Islet of Langerhans (tissue), 1 donor: ENCODE measurements around the gene CSF3R.

Source experiments
- FAIRE-seq: peaks from one replicate; lab custom pipeline; 2011; peaks lifted over from hg19 to GRCh38; lab: Jason Lieb, UNC

The CSF3R gene

DNA sequence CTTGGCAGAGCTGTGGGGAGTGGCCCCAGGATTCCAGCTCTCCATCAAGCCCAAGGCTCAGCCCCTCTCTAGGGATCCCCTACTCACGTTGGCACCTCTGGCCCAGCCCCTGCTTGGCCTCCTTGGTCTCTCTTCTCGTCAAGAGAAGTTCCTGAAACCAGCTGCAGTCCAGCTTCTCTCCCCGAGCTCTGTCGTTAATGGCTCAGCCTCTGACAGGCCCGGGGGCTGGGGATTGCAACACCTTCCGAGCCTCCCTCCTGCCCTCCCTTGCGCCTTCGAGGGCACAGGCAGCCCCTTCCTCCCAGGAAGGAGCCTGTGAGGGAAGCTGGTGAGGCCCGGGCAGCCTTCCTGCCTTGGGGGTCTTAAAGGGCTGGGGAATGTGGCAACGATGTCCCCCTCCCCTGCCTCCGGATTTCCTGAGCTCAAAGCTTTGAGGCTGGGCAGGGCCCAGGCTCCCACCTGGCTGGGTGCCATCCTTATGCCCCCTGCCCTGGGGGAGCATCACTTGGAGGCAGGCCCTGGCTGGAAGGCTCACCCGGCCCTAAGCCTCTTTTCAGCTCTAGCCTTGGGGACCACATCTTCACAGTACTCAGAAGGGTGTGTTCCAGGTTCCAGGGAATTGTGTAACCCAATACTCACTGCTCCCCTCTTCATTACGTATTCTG, at the start of gene CSF3R:
TSS of gene CSF3R (minus strand) at position 190 of the 665 bp plus-strand sequence. CDS start 3,417 bp downstream, outside the sequence.
- FAIRE-seq: no peak

DNA sequence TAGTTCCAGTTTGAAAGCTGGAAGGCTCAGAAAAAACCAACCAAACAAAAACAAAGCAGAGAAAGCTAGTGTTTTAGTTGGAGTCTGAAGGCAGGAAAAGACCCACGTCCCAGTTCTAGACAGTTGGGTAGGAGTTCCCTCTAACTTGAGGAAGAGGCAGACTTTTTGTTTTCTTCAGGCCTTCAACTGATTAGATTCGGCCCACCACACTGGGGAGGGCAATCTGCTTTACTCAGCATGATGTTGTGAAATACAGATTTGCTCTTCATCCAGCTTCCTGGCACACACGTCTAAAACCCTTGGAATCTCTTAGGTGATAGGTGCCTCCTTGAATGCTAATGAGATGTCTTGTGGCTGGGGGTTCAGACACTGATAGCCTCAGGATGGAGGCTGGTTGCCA, 49.1 kb upstream of the CSF3R start:
- no peak for FAIRE-seq

DNA sequence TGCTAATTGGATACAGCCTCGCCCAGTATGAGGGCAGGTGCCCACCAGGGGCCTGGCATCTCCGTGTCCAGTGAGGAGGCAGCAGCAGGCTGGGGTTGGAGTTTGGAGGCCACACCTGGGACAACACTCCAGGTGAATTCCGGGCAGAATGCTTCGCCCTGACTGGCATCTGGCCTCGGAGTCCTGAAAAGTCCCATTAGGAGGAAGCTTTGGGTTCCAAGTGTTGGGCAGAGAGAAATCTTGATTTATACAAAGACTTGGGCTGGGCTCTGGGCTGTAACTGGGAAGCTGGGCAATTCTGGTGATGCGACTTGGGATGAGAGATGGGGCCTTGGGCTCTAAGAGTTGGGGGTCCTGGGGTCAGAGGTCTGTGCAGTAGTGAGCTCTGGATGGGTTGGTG, 48.1 kb upstream of the CSF3R start:
- no peak for FAIRE-seq

DNA sequence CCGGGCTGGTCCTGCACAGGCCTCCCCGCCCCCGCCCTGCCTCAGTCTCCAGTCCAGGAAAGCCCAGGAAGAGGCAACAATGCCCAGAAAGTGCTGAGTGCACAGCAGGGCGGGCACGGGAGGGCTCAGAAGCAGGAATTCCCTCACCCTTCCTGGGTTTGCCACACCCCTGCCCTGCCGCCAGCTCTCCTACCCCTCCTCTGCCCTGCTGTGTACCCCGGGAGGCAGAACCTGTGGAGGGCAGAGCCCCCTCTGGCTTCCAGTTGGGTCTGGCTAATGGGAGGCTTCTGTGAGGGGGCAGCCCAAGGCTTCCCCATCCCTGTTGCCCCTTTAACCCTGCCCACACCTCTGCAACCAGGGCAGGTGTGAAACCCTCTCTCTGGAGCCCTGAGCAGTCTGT, 47.5 kb upstream of the CSF3R start:
- FAIRE-seq: no peak

DNA sequence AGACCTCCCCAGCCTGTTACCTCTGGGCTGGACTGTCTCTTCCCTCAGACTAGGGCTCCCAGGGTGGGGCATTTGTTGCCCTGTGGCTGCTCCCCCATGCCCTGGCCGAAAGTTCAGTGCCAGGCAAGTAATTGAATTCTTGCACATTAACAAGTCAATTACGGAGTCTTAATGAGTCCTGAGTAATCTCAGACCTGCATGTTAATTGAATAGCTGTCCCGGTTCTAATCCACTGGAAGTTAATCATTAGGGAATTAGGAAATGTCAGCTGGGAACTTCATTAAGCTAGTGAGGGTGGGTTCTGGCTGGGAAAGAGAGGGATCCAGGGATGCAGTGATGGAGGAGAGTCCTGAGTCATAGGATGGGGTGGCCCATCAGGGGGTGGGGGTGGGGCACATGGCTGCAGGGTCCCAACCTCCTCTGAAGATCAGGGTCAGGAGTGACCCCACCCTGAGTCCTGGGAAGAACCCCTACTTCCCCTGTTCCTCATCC, 47.1 kb upstream of the CSF3R start:
- no peak for FAIRE-seq

DNA sequence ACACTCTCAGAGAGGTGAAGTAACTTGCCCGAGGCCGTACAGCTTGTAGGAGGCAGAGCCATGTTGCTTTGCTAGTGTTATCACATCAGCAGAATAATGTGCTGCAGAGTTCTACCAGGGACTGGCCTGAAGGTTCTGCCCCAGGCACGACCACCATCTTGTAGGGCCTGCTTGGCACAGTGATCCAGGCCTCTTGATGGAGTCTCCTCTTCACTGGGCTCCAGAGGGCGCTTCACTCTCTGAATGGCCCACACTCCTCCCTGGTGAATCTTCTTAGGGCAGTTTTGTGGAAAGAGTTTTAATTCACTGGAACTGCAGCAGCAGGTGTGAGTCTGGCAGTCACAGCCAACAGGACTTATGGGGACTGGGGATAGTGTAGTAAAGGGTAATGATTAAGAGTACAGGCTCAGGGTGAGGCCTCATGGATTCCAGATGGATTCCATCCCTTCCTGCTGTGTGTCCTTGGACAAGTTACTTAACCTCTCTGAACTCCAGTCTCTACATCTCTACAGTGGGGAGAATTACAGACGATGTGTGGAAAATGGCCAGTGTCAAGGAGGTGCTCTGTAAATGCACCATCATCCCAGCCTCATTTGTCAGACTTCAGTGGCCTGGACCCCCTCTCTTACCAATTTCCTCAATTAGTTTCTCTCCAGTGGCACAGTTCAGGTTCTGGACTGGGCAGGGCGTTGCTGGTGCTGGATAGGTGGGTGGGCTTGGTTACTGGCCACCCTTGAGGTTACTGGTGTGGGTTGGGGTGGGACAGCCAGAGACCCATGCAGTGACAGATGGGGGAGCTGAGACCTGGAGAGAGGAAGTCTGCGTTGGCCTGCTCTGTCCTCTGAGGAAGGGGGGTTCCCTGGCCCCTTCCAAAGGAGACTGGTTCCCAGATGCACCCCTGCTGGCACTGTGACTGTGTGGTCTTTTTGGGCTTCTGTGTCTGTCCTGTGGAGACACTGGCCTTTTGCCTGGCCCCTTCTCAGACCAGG, 45.9 kb upstream of the CSF3R start:
- no peak for FAIRE-seq

DNA sequence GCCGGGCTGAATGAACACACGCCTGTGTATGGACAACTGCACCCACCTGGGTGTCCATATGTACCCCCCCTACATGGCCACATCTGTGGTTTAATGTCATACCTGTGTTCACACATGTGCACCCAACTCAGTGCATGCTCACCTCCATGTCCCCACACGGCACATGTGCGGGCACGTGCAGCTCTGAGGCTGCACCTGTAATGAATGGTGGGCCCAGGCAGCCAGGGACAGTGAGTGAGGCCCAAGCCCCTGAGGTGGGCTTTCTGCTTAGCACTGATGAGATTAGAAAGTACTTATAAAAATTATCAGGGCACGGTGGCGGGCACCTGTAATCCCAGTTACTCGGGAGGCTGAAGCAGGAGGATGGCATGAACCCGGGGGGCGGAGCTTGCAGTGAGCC, 42.5 kb upstream of the CSF3R start:
- FAIRE-seq: no peak

DNA sequence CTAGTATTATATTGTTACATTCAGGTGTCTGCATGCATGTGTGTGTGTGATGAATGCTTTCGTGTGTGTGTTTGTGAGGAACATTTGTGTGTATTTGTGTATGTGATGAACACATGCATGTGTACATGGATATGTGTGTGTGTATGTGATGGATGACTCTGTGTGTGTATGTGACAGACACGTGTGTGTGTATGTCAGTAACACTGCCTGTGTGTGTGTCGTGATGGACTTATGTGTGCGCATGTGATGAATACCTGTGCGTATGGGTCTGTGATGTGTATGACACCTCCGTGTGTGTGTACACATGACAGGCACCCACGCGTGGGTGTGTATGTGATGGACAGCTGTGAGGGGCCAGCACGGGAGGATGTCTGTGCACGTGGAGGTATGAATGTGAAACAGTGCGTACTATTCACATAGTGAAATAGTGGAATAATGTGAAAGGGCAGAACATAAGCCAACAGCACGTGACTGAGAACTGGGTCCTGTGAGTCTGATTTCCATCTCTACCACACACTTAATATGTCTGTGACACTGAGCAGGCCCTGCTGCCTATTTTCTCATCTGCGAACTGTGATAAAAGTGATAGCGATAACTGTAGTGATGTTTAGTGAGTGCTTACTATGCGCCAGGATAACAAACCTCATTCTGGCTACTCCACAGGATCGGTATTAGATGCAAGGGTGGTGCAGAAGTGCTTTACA, 41.8 kb upstream of the CSF3R start:
- FAIRE-seq: no peak

DNA sequence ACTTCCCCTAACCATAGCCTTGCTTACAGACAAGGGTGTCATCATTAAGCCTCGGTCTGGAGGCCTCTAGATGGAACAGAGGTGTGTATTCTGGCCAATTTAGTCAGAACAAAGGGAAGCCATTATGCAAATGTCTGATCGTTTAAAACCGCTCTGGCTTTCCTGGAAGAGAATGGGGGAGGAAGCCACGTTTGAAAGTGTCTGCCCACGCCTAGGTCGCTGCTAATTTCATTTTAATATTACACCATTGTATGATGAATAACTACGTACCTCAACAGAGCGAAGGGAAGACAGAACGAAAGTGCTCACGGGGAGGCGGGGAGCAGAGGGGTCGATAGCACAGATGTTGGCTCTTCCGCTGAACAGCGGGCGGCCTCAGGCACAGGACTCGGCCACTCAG, 41.1 kb upstream of the CSF3R start:
- no peak for FAIRE-seq

DNA sequence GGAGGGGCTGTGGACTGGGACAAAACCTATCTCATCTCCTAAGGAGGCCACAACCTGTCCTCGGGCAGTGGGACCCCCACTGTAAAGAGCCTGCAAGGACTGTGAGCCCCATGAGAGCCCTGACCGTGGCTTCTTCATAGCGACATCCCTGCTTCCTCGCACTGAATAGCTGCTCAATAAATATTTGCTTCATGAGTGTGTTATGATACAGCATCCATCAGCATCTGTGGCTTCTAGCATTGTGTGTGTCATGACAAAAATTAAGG, 40.5 kb upstream of the CSF3R start:
- FAIRE-seq: no peak

DNA sequence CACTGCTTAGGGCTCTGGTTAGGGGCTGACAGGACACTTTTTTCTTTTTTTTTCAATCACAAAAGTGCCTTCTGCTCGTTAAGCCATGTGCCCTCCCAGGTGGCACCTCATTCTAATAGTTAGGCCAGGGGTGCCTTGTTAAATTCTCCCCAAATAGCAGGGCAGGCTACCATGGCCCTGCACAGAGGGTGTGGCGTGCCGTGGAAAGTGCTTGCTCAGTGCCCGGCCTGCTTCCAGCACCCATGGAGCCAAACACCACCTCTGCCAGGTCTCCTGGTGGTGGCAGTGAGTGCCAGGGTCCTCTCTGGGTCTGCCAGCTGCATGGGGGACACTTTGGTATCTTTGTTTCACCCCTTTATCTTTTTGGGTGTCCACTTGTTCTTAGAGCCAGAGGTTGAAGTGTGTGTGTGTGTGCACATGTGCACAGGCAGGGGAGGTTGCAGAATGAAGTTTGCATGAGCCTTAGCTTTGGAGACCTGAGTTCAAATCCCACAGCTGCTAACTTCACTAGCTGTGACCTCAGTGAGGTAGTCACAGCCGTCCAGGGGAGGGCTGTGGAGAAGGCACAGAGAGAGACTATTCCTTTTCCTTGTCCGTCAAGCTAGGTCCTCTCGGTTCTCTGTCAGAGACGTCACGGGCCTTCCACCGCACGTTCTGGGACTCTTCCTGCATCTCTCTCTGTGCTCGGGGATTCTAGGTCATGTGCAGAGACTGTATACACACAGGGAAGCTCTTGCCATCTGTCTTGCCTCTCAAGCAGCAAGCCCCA, 39.9 kb upstream of the CSF3R start:
- no peak for FAIRE-seq

DNA sequence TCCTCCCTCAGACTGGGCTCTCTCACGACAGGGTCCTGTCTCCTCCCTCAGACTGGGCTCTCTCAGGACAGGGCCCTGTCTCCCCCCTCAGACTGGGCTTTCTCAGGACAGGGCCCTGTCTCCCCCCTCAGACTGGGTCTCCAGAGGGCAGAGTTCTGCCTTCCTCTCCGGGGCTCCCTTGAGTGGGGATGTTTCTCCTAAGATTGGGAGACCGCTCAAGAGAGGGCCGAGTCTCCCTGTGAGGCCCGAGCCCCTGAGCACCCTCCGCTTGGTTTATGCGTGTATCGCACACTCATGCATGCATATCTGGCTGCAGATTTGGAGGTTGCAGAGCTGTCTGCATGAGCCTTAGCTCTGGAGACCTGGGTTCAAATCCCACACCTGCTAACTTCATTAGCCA, 39.3 kb upstream of the CSF3R start:
- FAIRE-seq: no peak

DNA sequence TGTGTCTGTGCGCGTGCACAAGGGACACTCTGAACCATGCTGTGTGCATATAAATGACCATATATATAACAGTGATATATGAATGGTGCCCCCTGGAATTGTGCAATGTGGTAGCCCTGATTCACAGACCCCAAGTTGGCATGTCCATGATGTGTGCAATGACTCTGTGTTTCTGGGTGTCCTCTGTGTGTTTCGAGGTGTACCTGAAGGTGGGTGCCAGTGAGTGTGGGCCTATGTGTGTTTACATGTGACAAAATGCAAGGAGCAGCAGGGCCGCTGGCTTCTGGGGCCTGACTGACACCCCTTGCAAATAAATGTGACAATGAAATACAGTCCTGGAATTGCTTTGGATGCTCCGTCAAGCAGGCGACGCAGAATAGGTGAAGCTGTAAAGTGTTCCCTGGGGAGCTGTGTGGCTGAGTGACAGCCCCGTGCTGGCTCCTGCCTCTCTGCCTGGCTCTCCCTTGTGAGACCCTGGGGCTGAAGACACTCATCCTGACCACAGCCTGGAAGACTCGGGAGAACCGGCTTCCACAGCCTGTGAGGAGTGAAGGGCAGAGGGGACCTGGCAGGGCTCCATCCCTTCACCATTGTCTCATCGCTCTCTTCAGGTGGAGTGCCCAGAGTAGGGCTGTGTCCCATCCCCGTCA, 38.2 kb upstream of the CSF3R start:
- no peak for FAIRE-seq

DNA sequence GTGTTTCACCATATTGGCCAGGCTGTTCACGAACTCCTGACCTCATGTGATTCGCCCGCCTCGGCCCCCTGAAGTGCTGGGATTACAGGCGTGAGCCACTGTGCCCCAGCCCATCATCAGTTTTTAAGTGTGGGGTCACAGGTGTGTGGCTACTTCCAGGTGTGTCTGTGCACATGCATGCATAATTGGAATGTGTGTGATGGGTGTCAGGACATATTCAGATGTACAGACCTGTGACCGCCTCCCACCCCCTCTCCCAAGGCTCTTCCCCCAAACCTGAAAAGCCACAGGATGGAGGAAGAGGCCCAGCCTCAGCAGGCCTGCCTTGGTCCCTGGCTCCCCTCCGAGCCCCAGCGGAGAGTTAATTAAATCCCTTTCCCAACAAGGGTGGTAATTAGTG, 37.3 kb upstream of the CSF3R start:
- no peak for FAIRE-seq

DNA sequence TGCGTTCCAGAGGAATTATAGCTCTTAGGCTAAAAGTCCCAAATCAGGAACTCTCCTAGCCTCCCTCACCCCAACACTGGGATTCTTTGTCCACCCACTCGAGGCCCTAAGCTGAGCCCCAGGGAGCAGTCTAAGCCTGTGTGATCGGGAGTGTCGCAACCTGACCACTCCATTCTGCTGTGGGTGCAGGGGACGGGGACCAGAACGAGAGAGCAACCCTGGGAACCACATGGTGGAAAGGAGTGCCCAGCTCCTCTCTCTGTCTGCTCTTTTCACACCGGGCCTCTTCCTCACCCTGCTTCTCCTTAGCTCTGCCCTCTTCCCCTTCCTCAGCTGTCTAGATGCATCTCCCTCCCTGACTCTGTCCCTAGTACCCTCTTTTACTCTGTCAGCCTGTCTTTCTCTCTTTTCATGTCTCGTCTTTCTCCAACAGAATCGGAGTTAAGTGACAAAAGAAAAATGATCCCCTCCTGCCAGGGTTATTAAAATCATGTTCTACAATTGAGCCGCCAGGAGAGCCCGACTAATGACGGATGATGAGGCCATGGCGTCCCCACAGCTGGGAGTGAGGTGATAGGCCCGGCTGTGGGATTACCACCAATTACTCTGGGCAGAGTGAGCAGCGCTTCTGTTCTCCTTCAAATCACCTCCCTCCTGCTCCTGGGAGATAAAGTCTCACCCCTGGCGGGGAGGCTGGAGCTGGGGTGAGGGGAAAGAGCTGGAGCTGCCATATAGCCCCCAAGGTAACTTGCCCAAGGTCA, 34.5 kb upstream of the CSF3R start:
- no peak for FAIRE-seq

DNA sequence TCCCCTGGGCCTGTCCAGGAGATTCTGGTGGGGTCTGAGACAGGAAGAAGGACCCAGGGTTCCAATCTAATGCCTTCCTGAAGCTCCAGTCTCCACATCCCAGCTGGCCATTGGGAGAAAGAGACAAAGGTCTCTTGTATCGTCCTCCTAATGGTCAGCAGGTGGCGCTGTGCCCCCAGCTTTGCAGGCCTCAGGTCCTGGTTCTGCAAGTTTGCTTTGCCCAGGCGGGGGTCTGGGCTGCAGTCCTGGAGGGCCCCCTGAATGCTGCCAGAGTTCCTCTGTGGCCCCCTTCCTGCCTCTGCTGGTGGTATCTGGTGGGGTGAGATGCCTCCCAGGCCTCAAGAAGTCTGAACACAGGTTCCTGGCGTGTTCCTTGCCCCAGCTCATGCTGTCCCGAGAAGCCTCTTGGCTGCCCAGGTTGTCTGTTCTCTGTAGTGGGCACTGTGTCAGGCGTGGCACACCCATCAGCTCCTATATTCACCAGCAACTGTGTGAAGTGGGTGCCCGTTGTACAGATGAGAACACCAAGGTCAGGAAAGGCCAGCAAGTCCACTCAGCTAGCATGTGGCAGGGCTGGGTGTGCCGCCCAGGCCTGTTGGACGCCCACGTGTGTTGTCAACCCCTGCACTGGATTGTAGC, 33.8 kb upstream of the CSF3R start:
- FAIRE-seq: no peak

DNA sequence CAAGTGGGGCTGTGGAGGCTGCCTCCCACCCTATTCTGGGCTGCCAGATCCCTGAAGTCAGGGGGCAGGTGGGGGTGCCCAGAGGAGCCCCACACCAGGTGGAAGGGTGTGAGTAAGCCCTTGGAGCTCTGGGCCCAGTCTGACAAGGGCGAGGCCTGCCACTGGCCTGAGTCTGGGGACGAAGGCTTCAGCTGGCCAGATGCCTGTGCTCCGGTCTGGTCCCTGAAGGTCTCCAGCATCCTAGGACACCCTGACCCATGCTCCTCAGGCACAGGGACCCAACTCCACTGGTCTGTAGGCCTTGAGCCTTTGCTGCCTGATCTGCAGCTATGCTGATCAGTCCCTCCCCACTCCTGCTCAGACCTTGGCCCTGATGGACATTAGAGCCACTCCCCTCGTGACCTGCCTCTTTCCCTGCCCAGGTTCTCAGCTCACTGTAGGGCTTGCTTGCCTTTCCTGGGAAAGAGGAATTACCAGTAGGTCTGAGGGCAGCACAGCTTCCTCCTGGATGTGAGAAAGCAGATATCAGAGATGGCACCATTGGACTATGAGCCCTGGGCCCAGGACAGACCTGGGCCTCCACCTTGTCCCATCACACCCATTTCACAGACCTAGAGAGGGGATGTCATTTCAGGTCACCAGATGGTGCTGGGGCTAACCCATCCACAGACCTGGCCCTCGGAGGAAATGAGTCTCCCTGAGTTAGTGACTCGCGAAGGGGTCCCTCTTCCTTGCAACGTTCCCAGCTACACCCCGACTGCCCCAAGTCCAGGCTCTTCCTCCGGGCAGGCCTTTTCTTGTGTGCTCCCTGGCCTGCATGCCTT, 32.8 kb upstream of the CSF3R start:
- FAIRE-seq: no peak

DNA sequence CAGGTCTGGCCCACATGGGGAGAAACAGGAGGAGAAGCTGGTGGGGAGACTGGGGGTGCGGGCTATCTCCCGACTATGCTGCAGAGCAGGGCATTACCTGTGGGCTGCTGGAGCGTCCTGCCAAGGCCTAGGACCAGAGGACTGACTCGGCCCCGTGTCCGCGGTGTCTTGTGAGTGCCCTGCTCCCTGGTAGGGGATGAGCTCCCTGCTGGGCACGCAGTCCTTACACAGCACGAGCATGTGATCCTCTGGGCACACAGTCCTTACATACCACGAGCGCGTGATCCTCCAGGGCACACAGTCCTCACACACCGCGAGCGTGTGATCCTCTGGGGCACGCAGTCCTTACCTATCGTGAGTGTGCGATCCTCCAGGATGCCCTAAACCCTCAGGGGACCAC, 31.8 kb upstream of the CSF3R start:
- FAIRE-seq: no peak

DNA sequence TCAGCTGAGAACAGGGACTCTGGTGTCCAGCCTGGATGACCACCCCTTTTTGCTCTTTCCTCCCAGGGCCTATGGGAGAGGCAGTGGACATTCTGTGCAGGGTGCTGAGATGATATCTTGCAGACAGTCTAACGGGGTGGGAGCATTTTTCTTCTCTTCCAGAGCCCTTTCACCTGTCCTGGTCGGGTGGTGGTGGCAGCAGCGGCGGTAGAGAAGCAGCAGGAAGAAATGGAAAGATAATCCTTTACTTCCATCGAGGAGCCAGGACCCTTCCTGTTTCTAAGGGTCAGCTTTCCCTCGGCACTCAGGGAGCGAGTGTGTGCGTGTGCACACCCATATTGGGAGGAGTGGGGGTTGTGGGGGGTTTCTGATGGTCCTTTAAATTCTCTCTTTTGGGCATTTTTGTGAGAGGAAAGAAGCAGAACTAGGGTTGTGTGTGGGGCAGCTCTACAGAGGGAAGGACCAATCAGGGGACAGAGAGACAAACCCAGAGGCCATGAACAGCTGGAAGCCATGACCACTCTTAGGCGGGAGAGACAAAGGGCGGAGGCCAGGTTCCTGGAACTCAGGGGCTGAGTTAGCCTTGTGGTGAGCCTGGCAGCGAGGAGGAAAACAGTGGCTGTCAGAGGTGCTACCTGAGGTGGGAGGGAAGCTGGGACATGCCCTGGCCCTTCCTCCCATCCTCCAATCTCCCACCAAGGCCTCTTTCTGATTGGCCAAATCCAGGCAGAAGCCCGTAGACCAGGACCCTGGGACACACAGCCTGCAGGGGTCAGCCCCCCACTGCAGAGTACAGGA, 31.2 kb upstream of the CSF3R start:
- FAIRE-seq: no peak
